ENCODE data around the gene ALKBH2.

The ALKBH2 gene

GRCh38 chr12:109074866-109075265, 18.4 kb downstream of the ALKBH2 start:
- no peak overlapping the region for H3K4me3 ChIP-seq (ENCODE audit: low read depth, low read length)
- no peak for DNase-seq (ENCODE audit: low read depth)
- TF ChIP-seq CTCF (IDR thresholded peaks at IDR 0.05; ENCODE audit: control insufficient read depth, extremely low read depth, insufficient read depth), result no peak

DNA sequence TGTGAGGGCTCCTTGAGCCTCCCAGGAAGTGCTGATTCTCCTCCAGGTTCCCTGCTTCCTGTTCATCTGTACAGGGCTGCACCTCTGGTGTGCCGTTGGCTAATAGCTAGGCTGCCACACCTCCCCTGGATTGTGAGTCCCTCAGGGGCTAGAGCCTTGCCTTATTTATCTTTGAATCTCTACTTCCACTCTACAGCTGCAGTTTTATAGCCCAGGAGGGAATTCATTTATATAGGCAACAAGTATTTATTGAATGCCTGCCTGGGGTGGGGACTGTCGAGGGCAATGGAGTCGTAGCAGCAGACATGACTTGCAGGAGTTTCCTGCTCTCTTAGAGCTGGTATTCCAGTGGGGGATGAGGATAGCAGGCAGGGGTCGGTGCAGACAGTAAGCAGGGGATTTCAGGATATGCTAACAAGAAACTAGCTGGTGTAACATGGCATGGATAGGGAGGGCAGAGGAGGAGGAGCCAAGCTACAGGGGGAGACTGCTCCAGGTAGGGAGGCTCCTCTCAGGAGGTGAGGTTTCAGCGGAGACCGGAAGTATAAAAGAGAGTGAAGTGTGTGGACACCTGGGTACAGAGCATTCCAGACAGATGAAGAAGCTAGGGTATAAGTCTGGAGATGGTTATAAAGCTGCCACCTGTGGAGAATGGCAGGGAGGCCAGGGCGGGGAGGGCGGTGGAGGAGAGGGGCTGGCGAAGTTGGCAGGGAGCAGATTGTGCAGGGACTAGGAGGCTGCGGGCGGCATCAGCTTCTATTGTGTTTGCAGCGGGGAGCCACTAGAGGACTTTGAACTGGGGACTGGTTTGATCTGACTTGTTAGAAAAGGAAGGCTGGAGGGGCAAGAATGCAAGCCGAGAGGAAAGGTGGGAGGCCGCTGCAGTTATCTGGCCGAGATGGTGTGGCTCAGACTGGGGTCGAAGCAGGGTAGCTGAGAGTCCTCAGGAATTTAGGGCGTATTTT, 23.7 kb downstream of the ALKBH2 start:
- no peak overlapping the region for H3K4me3 ChIP-seq (ENCODE audit: low read depth, low read length)
- no peak for TF ChIP-seq CTCF (IDR thresholded peaks at IDR 0.05; ENCODE audit: control insufficient read depth, extremely low read depth, insufficient read depth)
- DNase-seq (ENCODE audit: low read depth), result no peak

- H3K4me3 ChIP-seq (ENCODE audit: low read depth, low read length), result no peak overlapping the region
- no peak for TF ChIP-seq CTCF (IDR thresholded peaks at IDR 0.05; ENCODE audit: control insufficient read depth, extremely low read depth, insufficient read depth)
- no peak for DNase-seq (ENCODE audit: low read depth)
These were observed 27.4 kb downstream of the ALKBH2 start for GRCh38 chr12:109065853-109066193.

GRCh38 chr12:109065154-109065852, 28.0 kb downstream of the ALKBH2 start:
- no peak for DNase-seq (ENCODE audit: low read depth)

GRCh38 chr12:109064143-109064542, 29.1 kb downstream of the ALKBH2 start:
- no peak overlapping the region for H3K4me3 ChIP-seq (ENCODE audit: low read depth, low read length)
- DNase-seq (ENCODE audit: low read depth), result no peak
- no peak for TF ChIP-seq CTCF (IDR thresholded peaks at IDR 0.05; ENCODE audit: control insufficient read depth, extremely low read depth, insufficient read depth)

More at GRCh38 chr12:109065154-109065852, 28.0 kb downstream of the ALKBH2 start:
- no peak for TF ChIP-seq CTCF (IDR thresholded peaks at IDR 0.05; ENCODE audit: control insufficient read depth, extremely low read depth, insufficient read depth)
- H3K4me3 ChIP-seq (ENCODE audit: low read depth, low read length), result no peak overlapping the region

DNA sequence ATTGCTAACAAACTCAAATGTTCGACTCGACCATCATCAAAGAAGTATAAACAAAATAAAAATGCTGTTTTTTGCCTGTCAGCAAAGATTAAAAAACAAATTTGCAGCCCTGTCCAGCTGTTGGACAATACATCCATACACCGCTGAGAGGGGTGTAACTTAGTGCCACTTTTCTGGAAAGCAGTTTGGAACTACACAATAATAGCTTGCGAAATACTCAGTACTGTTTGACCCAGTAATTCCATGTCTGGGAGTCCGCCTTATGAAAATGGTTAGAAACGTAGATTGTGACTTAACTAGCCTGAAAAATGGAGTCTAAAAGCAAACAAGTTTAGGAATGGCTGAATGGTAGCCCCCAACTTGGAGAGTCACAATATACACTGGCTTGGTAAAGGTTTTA, 34.5 kb downstream of the ALKBH2 start:
- TF ChIP-seq CTCF (IDR thresholded peaks at IDR 0.05; ENCODE audit: control insufficient read depth, extremely low read depth, insufficient read depth), result no peak
- DNase-seq (ENCODE audit: low read depth), result no peak
- H3K4me3 ChIP-seq (ENCODE audit: low read depth, low read length), result no peak overlapping the region
